Neural progenitor cell (in vitro differentiated cells): ENCODE measurements around the gene FAM20C. TPM values are rescaled to one million over a fixed set of nuclear protein-coding genes. Genes with fewer than 3 reads are reported as not detected.

ENCODE experiments used
- DNase-seq: peaks from one replicate; pipeline ENCODE4 v3.0.0-alpha.2; 2016; ENCODE audit warnings: low spot score
- H2AFZ ChIP-seq: fragments of 200-600 bp; sonication (generic); replicated peaks from 2 replicates; pipeline ENCODE4 v1.6.1; 2016; ENCODE audit warnings: antibody characterized with exemption
- H3F3A ChIP-seq: fragments of 200-600 bp; sonication (generic); 2 replicates; pipeline ENCODE4 v1.6.1; 2016; ENCODE audit warnings: antibody characterized with exemption, low read depth
- H3K27ac ChIP-seq: fragments of 200-600 bp; sonication (generic); 2 replicates; pipeline ENCODE4 v1.5.1; 2016; ENCODE audit warnings: mild to moderate bottlenecking
- H3K27me3 ChIP-seq: fragments of 200-600 bp; sonication (generic); 2 replicates; pipeline ENCODE4 v1.6.1; 2016; ENCODE audit warnings: mild to moderate bottlenecking, moderate library complexity
- H3K36me3 ChIP-seq: fragments of 200-600 bp; sonication (generic); 2 replicates; pipeline ENCODE4 v1.5.1; 2016
- H3K4me1 ChIP-seq: fragments of 200-600 bp; sonication (generic); 2 replicates; pipeline ENCODE4 v1.6.1; 2016; ENCODE audit warnings: mixed run types
- H3K4me2 ChIP-seq: fragments of 200-600 bp; sonication (generic); 2 replicates; pipeline ENCODE4 v1.6.1; 2016
- H3K4me3 ChIP-seq: fragments of 200-600 bp; sonication (generic); 2 replicates; pipeline ENCODE4 v1.5.1; 2016
- H3K79me2 ChIP-seq: fragments of 200-600 bp; sonication (generic); 2 replicates; pipeline ENCODE4 v1.6.1; 2016; ENCODE audit warnings: low read depth
- H3K9ac ChIP-seq: fragments of 200-600 bp; sonication (generic); 2 replicates; pipeline ENCODE4 v1.6.1; 2016
- H3K9me3 ChIP-seq: fragments of 200-600 bp; sonication (generic); 2 replicates; pipeline ENCODE4 v1.5.1; 2016; ENCODE audit warnings: low read depth
- H4K20me1 ChIP-seq: fragments of 200-600 bp; sonication (generic); 2 replicates; pipeline ENCODE4 v1.6.1; 2016; ENCODE audit warnings: low read depth
- H3K27ac Mint-ChIP-seq: 3 replicates; pipeline ENCODE4 v1.8.0; 2021; ENCODE audit warnings: mixed read lengths
- H3K27me3 Mint-ChIP-seq: 2 replicates; pipeline ENCODE4 v1.8.0; 2022; ENCODE audit warnings: low read depth, mild to moderate bottlenecking, inconsistent platforms, moderate library complexity, mixed read lengths; ENCODE audit not compliant: insufficient read depth
- H3K36me3 Mint-ChIP-seq: 3 replicates; pipeline ENCODE4 v1.8.0; 2021; ENCODE audit warnings: mixed read lengths
- H3K4me1 Mint-ChIP-seq: 3 replicates; pipeline ENCODE4 v1.8.0; 2021; ENCODE audit warnings: mixed read lengths
- H3K4me3 Mint-ChIP-seq: 3 replicates; pipeline ENCODE4 v1.8.0; 2021; ENCODE audit warnings: mild to moderate bottlenecking, moderate library complexity, mixed read lengths
- H3K9me3 Mint-ChIP-seq: 3 replicates; pipeline ENCODE4 v1.8.0; 2020; ENCODE audit warnings: mixed read lengths
- CTCF ChIP-seq: fragments of 200-600 bp; sonication (generic); IDR thresholded peaks from 2 replicates; pipeline ENCODE4 v1.5.1; 2017; ENCODE audit warnings: antibody characterized with exemption, mild to moderate bottlenecking
- EZH2 ChIP-seq: fragments of 200-600 bp; sonication (generic); IDR thresholded peaks from 2 replicates; pipeline ENCODE4 v1.6.1; 2017; ENCODE audit warnings: antibody characterized with exemption, mild to moderate bottlenecking, moderate library complexity
- EZH2phosphoT487 ChIP-seq: fragments of 200-600 bp; sonication (generic); IDR thresholded peaks from 2 replicates; pipeline ENCODE4 v1.6.1; 2017; ENCODE audit warnings: antibody characterized with exemption
- total RNA-seq: library from RNA; depleted of rRNA; stranded (reverse); fragments of >200 nt; gene quantifications from 2 replicates; pipeline ENCODE4 v1.2.3, GENCODE V29; 2015; ENCODE audit warnings: low replicate concordance

The FAM20C gene
- total RNA-seq, 1 donor from 2014 or later: 3.8 TPM

DNA sequence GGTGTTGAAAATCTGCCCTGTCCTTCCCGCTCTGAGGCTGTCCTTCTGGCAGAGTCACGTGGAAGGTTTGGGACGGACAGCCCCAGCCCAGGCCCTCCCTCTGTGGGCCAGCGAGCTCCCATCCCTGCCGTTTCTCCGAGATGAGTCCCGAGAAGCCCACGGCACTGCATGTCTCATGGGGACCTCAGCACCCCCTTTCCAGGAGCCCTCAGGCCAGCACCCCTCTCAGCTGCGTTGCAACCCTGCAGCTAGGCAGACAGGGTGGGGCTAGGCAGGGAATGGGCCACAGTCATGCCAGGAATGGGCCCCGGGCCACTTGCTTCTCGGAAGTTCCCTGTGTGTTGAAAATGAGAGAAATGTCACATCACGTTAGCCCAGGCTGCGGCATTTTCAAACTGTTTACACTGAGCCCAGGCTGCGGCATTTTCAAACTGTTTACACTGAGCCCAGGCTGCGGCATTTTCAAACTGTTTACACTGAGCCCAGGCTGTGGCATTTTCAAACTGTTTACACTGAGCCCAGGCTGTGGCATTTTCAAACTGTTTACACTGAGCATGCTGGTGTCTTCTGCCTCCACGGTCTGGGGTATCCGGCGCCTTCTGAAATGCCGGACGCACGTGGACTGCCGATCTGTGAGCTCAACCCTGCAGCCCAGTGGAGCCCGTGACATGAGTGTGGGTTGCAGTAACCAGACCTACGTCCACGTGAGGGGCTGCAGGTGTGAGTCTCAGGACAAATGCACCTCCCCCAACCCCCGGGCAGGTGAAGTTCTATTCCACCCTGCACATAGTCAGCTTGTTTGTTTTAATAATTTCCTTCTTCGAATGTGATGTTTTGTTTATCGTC lies 42.6 kb downstream of the FAM20C start:
- Histone ChIP-seq H3K4me3 (no peak overlapping the region), H4K20me1 (no peaks in the 10 kb centered on the region), H3K27me3 (no peaks in the 10 kb centered on the region), H3K79me2 (no peaks in the 10 kb centered on the region), H3K9ac (no peak overlapping the region), H3K36me3 (no peaks in the 10 kb centered on the region), H2AFZ (no peak overlapping the region), H3K9me3 (no peaks in the 10 kb centered on the region), H3K4me2 (no peak overlapping the region), H3K27ac (no peak overlapping the region), H3K4me1 (no peaks in the 10 kb centered on the region), H3F3A (no peaks in the 10 kb centered on the region)
- no peak overlapping the region for H3K27ac Mint-ChIP-seq
- H3K4me3 Mint-ChIP-seq: no peak overlapping the region
- peaks cover 4% of the 10 kb centered on the region for H3K9me3 Mint-ChIP-seq
- no peak for DNase-seq
- H3K27me3 Mint-ChIP-seq: peaks cover 4% of the 10 kb centered on the region
- no peak for TF ChIP-seq EZH2
- TF ChIP-seq CTCF: no peak
- no peak for TF ChIP-seq EZH2phosphoT487
- peaks cover 5% of the 10 kb centered on the region for H3K4me1 Mint-ChIP-seq
- peaks cover 4% of the 10 kb centered on the region for H3K36me3 Mint-ChIP-seq

GRCh38 chr7:235576-236395 lies 43.4 kb downstream of the FAM20C start:
- H3K27me3 ChIP-seq: no peaks in the 10 kb centered on the region
- H2AFZ ChIP-seq: no peak overlapping the region
- no peak overlapping the region for H3K27ac ChIP-seq
- no peak overlapping the region for H3K4me3 ChIP-seq
- H3K9ac ChIP-seq: no peak overlapping the region
- H3K4me1 ChIP-seq: peaks cover 2% of the 10 kb centered on the region
- peaks cover 5% of the 10 kb centered on the region for H3K4me1 Mint-ChIP-seq
- H3K36me3 Mint-ChIP-seq: peaks cover 1% of the 10 kb centered on the region
- no peaks in the 10 kb centered on the region for H3K36me3 ChIP-seq
- H3K4me2 ChIP-seq: no peak overlapping the region
- no peaks in the 10 kb centered on the region for H3K9me3 ChIP-seq
- no peaks in the 10 kb centered on the region for H3F3A ChIP-seq
- DNase-seq: no peak
- H3K27ac Mint-ChIP-seq: no peak overlapping the region
- H4K20me1 ChIP-seq: no peaks in the 10 kb centered on the region
- TF ChIP-seq EZH2: no peak
- TF ChIP-seq CTCF: no peak
- TF ChIP-seq EZH2phosphoT487: no peak
- H3K79me2 ChIP-seq: no peaks in the 10 kb centered on the region
- peaks cover 1% of the 10 kb centered on the region for H3K9me3 Mint-ChIP-seq
- H3K4me3 Mint-ChIP-seq: no peak overlapping the region
- peaks cover 4% of the 10 kb centered on the region for H3K27me3 Mint-ChIP-seq

GRCh38 chr7:236967-237366 lies 44.6 kb downstream of the FAM20C start:
- Mint-ChIP-seq H3K27me3 (peaks cover 6% of the 10 kb centered on the region), H3K9me3 (no peaks in the 10 kb centered on the region), H3K4me1 (peaks cover 12% of the 10 kb centered on the region), H3K36me3 (no peaks in the 10 kb centered on the region), H3K4me3 (no peak overlapping the region), H3K27ac (no peak overlapping the region)
- H3K4me2 ChIP-seq: no peak overlapping the region
- H3K36me3 ChIP-seq: no peaks in the 10 kb centered on the region
- H3K4me3 ChIP-seq: no peak overlapping the region
- H3F3A ChIP-seq: no peaks in the 10 kb centered on the region
- no peaks in the 10 kb centered on the region for H3K27me3 ChIP-seq
- peaks cover 5% of the 10 kb centered on the region for H3K4me1 ChIP-seq
- no peaks in the 10 kb centered on the region for H3K79me2 ChIP-seq
- no peak overlapping the region for H3K27ac ChIP-seq
- TF ChIP-seq EZH2phosphoT487 (no peak), CTCF (no peak), EZH2 (no peak)
- H3K9me3 ChIP-seq: no peaks in the 10 kb centered on the region
- H2AFZ ChIP-seq: no peak overlapping the region
- H3K9ac ChIP-seq: no peak overlapping the region
- DNase-seq: no peak
- no peaks in the 10 kb centered on the region for H4K20me1 ChIP-seq
